WTC11 (cell line): ENCODE measurements around the gene UBP1. TPM values are rescaled to one million over a fixed set of nuclear protein-coding genes. Genes with fewer than 3 reads are reported as not detected.
"Not testable (repeated sequence)": the region's sequence is repeated elsewhere in the genome, so short reads cannot be mapped to it uniquely, and the experiment has no call there.

ENCODE experiments used
- ATAC-seq: fragments of 200-7000 bp; cut with Tn5 transposase; 2 replicates; pipeline ENCODE4 v1.10.0; 2021; ENCODE audit warnings: mild to moderate bottlenecking, moderate library complexity
- CTCF ChIA-PET: fragments of 300-600 bp; sonication (Branson Sonifier 250); formaldehyde crosslinking; loops from one replicate; lab custom pipeline; 2021; ENCODE audit warnings: antibody characterized with exemption; lab: Charles Lee
- POLR2A ChIA-PET: fragments of 350-600 bp; sonication (Branson Sonifier 250); formaldehyde crosslinking; loops from one replicate; lab custom pipeline; 2021; ENCODE audit warnings: antibody characterized with exemption; lab: Charles Lee
- DNase-seq: peaks from one replicate; pipeline ENCODE4 v3.0.0; 2021; ENCODE audit warnings: low spot score
- H3K27ac Mint-ChIP-seq: 2 replicates; pipeline ENCODE4 v1.8.0; 2021; ENCODE audit warnings: mixed read lengths
- H3K27me3 Mint-ChIP-seq: 2 replicates; pipeline ENCODE4 v1.8.0; 2021; ENCODE audit warnings: low read depth, mild to moderate bottlenecking, moderate library complexity, mixed read lengths
- H3K36me3 Mint-ChIP-seq: 2 replicates; pipeline ENCODE4 v1.8.0; 2021; ENCODE audit warnings: mixed read lengths
- H3K4me1 Mint-ChIP-seq: 2 replicates; pipeline ENCODE4 v1.8.0; 2022; ENCODE audit warnings: mixed read lengths
- H3K4me3 Mint-ChIP-seq: 2 replicates; pipeline ENCODE4 v1.8.0; 2021; ENCODE audit warnings: mild to moderate bottlenecking, moderate library complexity, mixed read lengths
- H3K9me3 Mint-ChIP-seq: 2 replicates; pipeline ENCODE4 v1.8.0; 2021; ENCODE audit warnings: mixed read lengths
- CREB1 ChIP-seq: sonication (generic); formaldehyde crosslinking; IDR thresholded peaks from 2 replicates; pipeline ENCODE4 v1.8.0; 2023; ENCODE audit warnings: mild to moderate bottlenecking, missing genetic modification reagents
- ETV6 ChIP-seq: sonication (generic); formaldehyde crosslinking; IDR thresholded peaks from 2 replicates; pipeline ENCODE4 v1.8.1; 2022; ENCODE audit warnings: mild to moderate bottlenecking, missing genetic modification reagents
- MYBL2 ChIP-seq: sonication (generic); formaldehyde crosslinking; IDR thresholded peaks from 2 replicates; pipeline ENCODE4 v1.8.1; 2023; ENCODE audit warnings: mild to moderate bottlenecking, moderate library complexity, missing genetic modification reagents
- NFATC4 ChIP-seq: fragments of 250-450 bp; sonication (Bioruptor Pico); IDR thresholded peaks from 2 replicates; pipeline ENCODE4 v1.9.0; 2021; ENCODE audit warnings: mild to moderate bottlenecking
- NFYB ChIP-seq: sonication (generic); formaldehyde crosslinking; conservative IDR thresholded peaks from 2 replicates; pipeline ENCODE4 v1.8.0; 2022; ENCODE audit warnings: low read depth, missing genetic modification reagents
- OVOL2 ChIP-seq: fragments of 250-450 bp; sonication (Bioruptor Pico); IDR thresholded peaks from 2 replicates; pipeline ENCODE4 v1.9.0; 2021; ENCODE audit warnings: mild to moderate bottlenecking, borderline replicate concordance
- TEAD1 ChIP-seq: sonication (generic); formaldehyde crosslinking; IDR thresholded peaks from 2 replicates; pipeline ENCODE4 v1.8.0; 2022; ENCODE audit warnings: mild to moderate bottlenecking, missing genetic modification reagents
- ZNF121 ChIP-seq: sonication (generic); formaldehyde crosslinking; IDR thresholded peaks from 2 replicates; pipeline ENCODE4 v1.8.0; 2023; ENCODE audit warnings: missing genetic modification reagents
- ZNF416 ChIP-seq: fragments of 250-450 bp; sonication (Bioruptor Pico); IDR thresholded peaks from 2 replicates; pipeline ENCODE4 v1.9.0; 2021; ENCODE audit warnings: mild to moderate bottlenecking, inconsistent platforms
- total RNA-seq: library from RNA; stranded (reverse); gene quantifications from 3 replicates; pipeline ENCODE4 v1.2.3, GENCODE V29; 2021
- TF ChIP-seq, protein P1 (sequence below): fragments of 250-450 bp; sonication (Bioruptor Pico); IDR thresholded peaks from 2 replicates; pipeline ENCODE4 v1.8.0; 2021; ENCODE audit warnings: mild to moderate bottlenecking
- TF ChIP-seq, protein P2 (sequence below): fragments of 250-450 bp; sonication (Bioruptor Pico); IDR thresholded peaks from 2 replicates; pipeline ENCODE4 v1.9.0; 2021; ENCODE audit warnings: mild to moderate bottlenecking, borderline replicate concordance
- TF ChIP-seq, protein P3 (sequence below): fragments of 250-450 bp; sonication (Bioruptor Pico); IDR thresholded peaks from 2 replicates; pipeline ENCODE4 v2.1.2; 2022; ENCODE audit warnings: mild to moderate bottlenecking, moderate library complexity
- TF ChIP-seq, protein P4 (sequence below): sonication (generic); formaldehyde crosslinking; IDR thresholded peaks from 2 replicates; pipeline ENCODE4 v1.8.0; 2022; ENCODE audit warnings: mild to moderate bottlenecking, missing genetic modification reagents
- TF ChIP-seq, protein P5 (sequence below): sonication (generic); formaldehyde crosslinking; IDR thresholded peaks from 2 replicates; pipeline ENCODE4 v1.8.0; 2022; ENCODE audit warnings: mild to moderate bottlenecking, missing genetic modification reagents
- TF ChIP-seq, protein P6 (sequence below): sonication (generic); formaldehyde crosslinking; IDR thresholded peaks from 2 replicates; pipeline ENCODE4 v1.8.0; 2022; ENCODE audit warnings: missing genetic modification reagents

Gene UBP1
- total RNA-seq, 1 experiment from 2014 or later = 72.6 TPM

DNA sequence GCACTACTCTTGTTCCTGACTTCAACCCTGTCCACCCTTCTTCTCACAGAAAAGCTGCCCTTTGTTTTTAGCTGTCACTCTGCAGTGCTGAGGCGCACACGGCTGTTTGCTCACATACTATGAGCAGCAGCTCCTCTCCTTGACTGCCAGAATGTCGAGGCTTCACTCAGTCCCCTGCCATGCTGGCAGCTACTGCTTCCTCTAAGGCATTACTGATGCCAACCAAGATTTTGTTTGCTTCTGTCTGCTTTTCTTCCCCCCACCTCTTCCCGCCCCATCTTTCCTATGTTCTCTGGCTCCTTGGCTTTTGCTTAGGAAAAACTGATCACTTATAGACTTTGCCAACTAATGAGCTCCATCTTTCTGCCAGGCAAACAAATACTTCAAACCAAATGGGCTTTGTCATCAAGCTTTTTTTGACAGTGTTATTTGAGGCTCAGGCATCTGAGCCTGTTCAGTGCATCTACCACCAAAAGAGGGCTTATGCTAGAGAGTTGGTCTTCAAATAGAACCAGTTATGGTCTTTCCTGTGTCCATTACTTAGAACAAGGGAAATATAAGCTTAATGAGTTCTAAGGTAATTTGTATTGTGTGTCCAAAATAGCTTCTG is 81.9 kb downstream of the UBP1 start:
- no peaks in the 10 kb centered on the region for H3K36me3 Mint-ChIP-seq
- TF ChIP-seq, protein P1, sequence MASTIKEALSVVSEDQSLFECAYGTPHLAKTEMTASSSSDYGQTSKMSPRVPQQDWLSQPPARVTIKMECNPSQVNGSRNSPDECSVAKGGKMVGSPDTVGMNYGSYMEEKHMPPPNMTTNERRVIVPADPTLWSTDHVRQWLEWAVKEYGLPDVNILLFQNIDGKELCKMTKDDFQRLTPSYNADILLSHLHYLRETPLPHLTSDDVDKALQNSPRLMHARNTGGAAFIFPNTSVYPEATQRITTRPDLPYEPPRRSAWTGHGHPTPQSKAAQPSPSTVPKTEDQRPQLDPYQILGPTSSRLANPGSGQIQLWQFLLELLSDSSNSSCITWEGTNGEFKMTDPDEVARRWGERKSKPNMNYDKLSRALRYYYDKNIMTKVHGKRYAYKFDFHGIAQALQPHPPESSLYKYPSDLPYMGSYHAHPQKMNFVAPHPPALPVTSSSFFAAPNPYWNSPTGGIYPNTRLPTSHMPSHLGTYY = no peak
- TF ChIP-seq CREB1 = no peak
- TF ChIP-seq OVOL2 (CRISPR knock-in tag) = no peak
- TF ChIP-seq ZNF121 (CRISPR knock-in tag) = no peak
- TF ChIP-seq, protein P2, sequence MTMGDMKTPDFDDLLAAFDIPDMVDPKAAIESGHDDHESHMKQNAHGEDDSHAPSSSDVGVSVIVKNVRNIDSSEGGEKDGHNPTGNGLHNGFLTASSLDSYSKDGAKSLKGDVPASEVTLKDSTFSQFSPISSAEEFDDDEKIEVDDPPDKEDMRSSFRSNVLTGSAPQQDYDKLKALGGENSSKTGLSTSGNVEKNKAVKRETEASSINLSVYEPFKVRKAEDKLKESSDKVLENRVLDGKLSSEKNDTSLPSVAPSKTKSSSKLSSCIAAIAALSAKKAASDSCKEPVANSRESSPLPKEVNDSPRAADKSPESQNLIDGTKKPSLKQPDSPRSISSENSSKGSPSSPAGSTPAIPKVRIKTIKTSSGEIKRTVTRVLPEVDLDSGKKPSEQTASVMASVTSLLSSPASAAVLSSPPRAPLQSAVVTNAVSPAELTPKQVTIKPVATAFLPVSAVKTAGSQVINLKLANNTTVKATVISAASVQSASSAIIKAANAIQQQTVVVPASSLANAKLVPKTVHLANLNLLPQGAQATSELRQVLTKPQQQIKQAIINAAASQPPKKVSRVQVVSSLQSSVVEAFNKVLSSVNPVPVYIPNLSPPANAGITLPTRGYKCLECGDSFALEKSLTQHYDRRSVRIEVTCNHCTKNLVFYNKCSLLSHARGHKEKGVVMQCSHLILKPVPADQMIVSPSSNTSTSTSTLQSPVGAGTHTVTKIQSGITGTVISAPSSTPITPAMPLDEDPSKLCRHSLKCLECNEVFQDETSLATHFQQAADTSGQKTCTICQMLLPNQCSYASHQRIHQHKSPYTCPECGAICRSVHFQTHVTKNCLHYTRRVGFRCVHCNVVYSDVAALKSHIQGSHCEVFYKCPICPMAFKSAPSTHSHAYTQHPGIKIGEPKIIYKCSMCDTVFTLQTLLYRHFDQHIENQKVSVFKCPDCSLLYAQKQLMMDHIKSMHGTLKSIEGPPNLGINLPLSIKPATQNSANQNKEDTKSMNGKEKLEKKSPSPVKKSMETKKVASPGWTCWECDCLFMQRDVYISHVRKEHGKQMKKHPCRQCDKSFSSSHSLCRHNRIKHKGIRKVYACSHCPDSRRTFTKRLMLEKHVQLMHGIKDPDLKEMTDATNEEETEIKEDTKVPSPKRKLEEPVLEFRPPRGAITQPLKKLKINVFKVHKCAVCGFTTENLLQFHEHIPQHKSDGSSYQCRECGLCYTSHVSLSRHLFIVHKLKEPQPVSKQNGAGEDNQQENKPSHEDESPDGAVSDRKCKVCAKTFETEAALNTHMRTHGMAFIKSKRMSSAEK (CRISPR knock-in tag) = no peak
- no peak for TF ChIP-seq ZNF416 (CRISPR knock-in tag)
- DNase-seq (no peak), ATAC-seq (no peak)
- ChIA-PET POLR2A (interaction anchor here (0.5 to 0.7 kb wide), 2 partner anchors 22 to 386 kb away, joined by 3 to 4 read pairs; no protein-coding TSS in a partner anchor), CTCF (interaction anchor here (2.2 to 4.4 kb wide), 2 partner anchors 15 to 227 kb away, joined by 5 to 27 read pairs; no protein-coding TSS in a partner anchor)
- H3K4me3 Mint-ChIP-seq = no peak overlapping the region
- no peak overlapping the region for H3K27ac Mint-ChIP-seq
- H3K4me1 Mint-ChIP-seq = no peaks in the 10 kb centered on the region
- H3K9me3 Mint-ChIP-seq = no peaks in the 10 kb centered on the region
- H3K27me3 Mint-ChIP-seq = no peaks in the 10 kb centered on the region

DNA sequence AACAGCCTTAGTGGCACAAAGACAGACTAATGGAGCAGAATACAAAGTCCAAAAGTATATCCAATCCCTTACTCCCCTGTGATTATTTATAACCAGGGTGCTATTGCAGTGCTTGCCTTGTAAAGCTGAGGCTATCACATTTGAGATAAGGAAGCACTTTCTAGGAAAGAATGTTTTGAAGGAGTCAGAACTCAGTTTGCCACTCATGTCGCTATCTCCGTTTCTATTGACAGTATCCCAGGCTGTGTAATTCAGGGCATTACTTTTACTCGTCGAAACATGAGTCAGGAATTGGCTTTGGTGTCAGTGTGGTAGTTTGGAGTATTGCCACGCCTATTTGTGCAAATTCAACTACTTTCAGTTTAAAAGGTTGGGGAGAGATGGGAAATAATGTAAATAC is 84.6 kb downstream of the UBP1 start:
- H3K27ac Mint-ChIP-seq = no peak overlapping the region
- no peaks in the 10 kb centered on the region for H3K9me3 Mint-ChIP-seq
- no peaks in the 10 kb centered on the region for H3K36me3 Mint-ChIP-seq
- TF ChIP-seq NFYB (CRISPR knock-in tag) (no peak), TEAD1 (CRISPR knock-in tag) (no peak), ZNF121 (CRISPR knock-in tag) (no peak), MYBL2 (CRISPR knock-in tag) (no peak)
- ATAC-seq = no peak
- ChIA-PET POLR2A (no interaction called here), CTCF (interaction anchor here (4.4 kb wide), 1 partner anchor 17 kb away, joined by 27 read pairs; no protein-coding TSS in a partner anchor)
- DNase-seq = no peak
- no peaks in the 10 kb centered on the region for H3K27me3 Mint-ChIP-seq
- no peak overlapping the region for H3K4me3 Mint-ChIP-seq
- no peaks in the 10 kb centered on the region for H3K4me1 Mint-ChIP-seq

DNA sequence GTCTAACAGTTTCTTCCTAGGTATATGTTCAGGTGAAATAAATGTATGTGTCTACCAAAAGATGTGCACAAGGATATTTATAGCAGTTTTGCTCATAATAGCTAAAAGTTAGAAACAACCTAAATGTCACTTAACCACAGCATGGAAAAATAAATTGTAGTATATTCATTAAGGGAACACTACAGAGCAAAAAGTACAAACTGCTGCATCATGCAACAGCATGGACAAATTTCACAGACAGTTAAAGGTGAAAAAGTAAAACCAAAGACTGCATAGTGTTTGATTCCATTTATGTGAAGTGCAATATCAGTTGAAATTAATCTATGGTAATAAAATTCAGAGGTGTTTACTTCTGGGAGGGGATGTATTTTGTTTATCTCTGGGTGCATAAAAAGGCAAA is 100.4 kb downstream of the UBP1 start:
- Mint-ChIP-seq H3K4me3 (no peak overlapping the region), H3K9me3 (peaks cover 21% of the 10 kb centered on the region), H3K27me3 (0 out of 2 replicates have a peak, but pooled peaks cover 2% of the 10 kb centered on the region), H3K4me1 (peaks cover 9% of the 10 kb centered on the region), H3K36me3 (peaks cover 4% of the 10 kb centered on the region), H3K27ac (no peak overlapping the region)
- no peak for TF ChIP-seq ETV6 (CRISPR knock-in tag)
- TF ChIP-seq NFATC4 (CRISPR knock-in tag) = no peak
- TF ChIP-seq, protein P3, sequence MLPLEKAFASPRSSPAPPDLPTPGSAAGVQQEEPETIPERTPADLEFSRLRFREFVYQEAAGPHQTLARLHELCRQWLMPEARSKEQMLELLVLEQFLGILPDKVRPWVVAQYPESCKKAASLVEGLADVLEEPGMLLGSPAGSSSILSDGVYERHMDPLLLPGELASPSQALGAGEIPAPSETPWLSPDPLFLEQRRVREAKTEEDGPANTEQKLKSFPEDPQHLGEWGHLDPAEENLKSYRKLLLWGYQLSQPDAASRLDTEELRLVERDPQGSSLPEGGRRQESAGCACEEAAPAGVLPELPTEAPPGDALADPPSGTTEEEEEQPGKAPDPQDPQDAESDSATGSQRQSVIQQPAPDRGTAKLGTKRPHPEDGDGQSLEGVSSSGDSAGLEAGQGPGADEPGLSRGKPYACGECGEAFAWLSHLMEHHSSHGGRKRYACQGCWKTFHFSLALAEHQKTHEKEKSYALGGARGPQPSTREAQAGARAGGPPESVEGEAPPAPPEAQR (CRISPR knock-in tag) = no peak
- TF ChIP-seq, protein P4, sequence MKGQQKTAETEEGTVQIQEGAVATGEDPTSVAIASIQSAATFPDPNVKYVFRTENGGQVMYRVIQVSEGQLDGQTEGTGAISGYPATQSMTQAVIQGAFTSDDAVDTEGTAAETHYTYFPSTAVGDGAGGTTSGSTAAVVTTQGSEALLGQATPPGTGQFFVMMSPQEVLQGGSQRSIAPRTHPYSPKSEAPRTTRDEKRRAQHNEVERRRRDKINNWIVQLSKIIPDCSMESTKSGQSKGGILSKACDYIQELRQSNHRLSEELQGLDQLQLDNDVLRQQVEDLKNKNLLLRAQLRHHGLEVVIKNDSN (CRISPR knock-in tag) = no peak
- TF ChIP-seq, protein P5, sequence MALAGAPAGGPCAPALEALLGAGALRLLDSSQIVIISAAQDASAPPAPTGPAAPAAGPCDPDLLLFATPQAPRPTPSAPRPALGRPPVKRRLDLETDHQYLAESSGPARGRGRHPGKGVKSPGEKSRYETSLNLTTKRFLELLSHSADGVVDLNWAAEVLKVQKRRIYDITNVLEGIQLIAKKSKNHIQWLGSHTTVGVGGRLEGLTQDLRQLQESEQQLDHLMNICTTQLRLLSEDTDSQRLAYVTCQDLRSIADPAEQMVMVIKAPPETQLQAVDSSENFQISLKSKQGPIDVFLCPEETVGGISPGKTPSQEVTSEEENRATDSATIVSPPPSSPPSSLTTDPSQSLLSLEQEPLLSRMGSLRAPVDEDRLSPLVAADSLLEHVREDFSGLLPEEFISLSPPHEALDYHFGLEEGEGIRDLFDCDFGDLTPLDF (CRISPR knock-in tag) = no peak
- TF ChIP-seq, protein P6, sequence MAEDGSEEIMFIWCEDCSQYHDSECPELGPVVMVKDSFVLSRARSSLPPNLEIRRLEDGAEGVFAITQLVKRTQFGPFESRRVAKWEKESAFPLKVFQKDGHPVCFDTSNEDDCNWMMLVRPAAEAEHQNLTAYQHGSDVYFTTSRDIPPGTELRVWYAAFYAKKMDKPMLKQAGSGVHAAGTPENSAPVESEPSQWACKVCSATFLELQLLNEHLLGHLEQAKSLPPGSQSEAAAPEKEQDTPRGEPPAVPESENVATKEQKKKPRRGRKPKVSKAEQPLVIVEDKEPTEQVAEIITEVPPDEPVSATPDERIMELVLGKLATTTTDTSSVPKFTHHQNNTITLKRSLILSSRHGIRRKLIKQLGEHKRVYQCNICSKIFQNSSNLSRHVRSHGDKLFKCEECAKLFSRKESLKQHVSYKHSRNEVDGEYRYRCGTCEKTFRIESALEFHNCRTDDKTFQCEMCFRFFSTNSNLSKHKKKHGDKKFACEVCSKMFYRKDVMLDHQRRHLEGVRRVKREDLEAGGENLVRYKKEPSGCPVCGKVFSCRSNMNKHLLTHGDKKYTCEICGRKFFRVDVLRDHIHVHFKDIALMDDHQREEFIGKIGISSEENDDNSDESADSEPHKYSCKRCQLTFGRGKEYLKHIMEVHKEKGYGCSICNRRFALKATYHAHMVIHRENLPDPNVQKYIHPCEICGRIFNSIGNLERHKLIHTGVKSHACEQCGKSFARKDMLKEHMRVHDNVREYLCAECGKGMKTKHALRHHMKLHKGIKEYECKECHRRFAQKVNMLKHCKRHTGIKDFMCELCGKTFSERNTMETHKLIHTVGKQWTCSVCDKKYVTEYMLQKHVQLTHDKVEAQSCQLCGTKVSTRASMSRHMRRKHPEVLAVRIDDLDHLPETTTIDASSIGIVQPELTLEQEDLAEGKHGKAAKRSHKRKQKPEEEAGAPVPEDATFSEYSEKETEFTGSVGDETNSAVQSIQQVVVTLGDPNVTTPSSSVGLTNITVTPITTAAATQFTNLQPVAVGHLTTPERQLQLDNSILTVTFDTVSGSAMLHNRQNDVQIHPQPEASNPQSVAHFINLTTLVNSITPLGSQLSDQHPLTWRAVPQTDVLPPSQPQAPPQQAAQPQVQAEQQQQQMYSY = no peak
- DNase-seq (no peak), ATAC-seq (no peak)
- ChIA-PET CTCF (no interaction called here), POLR2A (no interaction called here)

DNA sequence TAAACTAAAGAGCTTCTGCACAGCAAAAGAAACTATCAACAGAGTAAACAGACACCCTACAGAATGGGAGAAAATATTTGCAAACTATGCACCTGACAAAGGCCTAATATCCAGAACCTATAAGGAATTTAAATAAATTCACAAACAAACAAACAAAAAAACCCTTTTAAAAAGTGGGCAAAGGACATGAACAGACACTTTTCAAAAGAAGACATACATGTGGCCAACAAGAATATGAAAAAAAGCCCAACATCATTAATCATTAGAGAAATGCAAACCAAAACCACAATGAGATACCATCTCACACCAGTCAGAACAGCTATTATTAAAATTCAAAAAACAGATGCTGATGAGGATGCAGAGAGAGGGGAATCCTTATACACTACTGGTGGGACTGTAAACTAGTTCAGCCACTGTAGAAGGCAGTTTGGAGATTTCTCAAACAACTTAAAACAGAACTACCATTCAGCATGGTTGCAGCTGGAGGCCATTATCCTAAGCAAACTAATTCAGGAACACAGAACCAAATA is 101.2 kb downstream of the UBP1 start:
- CTCF ChIA-PET, POLR2A ChIA-PET, H3K27me3 Mint-ChIP-seq, ATAC-seq, H3K4me1 Mint-ChIP-seq, DNase-seq, H3K27ac Mint-ChIP-seq, H3K4me3 Mint-ChIP-seq: not testable (repeated sequence)
- Mint-ChIP-seq H3K9me3 (peaks cover 29% of the 10 kb centered on the region), H3K36me3 (peaks cover 11% of the 10 kb centered on the region)
